ENCODE results near the gene SCMH1.

DNA sequence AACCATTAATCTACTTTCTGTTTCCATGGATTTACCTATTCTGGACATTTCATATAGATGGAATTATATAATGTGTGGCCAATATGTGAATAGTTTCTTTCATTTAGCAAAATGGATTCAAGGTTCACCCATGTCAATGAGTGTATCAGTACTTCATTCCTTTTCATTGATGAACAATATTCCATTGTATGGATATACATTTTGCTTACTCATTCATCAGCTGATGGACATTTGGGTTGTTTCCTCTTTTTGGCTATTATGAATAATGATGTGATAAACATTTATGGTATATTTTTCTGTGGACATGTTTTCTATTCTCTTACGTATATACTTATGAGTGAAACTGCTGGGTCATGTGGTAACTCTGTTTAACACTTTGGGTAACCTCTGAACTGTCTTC, 97.8 kb downstream of the SCMH1 start:
- TF ChIP-seq, protein P1, sequence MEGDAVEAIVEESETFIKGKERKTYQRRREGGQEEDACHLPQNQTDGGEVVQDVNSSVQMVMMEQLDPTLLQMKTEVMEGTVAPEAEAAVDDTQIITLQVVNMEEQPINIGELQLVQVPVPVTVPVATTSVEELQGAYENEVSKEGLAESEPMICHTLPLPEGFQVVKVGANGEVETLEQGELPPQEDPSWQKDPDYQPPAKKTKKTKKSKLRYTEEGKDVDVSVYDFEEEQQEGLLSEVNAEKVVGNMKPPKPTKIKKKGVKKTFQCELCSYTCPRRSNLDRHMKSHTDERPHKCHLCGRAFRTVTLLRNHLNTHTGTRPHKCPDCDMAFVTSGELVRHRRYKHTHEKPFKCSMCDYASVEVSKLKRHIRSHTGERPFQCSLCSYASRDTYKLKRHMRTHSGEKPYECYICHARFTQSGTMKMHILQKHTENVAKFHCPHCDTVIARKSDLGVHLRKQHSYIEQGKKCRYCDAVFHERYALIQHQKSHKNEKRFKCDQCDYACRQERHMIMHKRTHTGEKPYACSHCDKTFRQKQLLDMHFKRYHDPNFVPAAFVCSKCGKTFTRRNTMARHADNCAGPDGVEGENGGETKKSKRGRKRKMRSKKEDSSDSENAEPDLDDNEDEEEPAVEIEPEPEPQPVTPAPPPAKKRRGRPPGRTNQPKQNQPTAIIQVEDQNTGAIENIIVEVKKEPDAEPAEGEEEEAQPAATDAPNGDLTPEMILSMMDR (IDR thresholded peaks at IDR 0.05) = no peak
- no peak for TF ChIP-seq POLR2A (IDR thresholded peaks at IDR 0.05)
- TF ChIP-seq EP300 (IDR thresholded peaks at IDR 0.05) = no peak

All from tibial nerve (tissue), 4 donors.